Measurements from ENCODE around the gene INSR.

The INSR gene

GRCh38 chr19:7294558-7295212 is 471 bp upstream of the INSR start:
- peak; percentile 78 for DNase-seq

DNA sequence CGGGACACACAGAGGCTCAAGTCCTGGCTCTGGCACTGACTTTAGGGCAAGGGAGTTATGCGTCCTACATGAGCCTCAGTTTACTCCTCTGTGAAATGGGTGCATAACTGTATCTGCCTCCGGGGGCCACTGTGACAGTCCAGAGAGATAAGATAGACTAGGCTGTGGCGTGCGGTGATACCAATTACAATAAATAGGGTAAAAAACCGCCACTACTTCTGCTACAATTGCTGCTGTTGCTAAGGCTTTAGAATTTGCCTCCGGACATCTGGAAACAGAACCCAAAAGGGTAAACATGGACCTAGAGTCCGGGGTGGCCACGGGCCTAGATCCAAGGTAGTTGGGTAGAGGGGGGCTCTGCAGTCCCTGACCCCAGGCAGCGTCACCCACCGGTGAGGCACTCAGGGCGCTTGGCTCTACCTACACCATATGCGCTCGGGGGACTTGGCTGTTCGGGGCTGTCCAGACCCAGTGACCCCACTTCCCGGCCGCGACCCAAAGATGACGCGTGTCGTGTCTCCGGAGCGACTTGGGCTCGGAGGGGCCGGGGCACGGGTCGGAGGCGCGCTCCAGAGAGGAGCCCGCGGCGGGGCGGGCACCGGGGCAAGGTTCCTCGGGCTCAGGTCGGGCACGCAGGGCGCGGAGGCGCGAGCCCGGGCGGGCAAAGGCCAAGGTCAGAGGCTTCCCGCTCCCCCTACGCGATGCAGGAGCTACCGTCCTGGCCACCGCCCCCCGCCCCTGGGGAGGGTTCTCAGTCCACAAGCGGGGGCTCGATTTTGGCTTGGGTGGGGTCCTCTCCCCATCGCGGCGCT is 1.1 kb downstream of the INSR start:
- peak; percentile 53 for DNase-seq

GRCh38 chr19:7292352-7292949 is 1.8 kb downstream of the INSR start:
- no peak for DNase-seq

DNA sequence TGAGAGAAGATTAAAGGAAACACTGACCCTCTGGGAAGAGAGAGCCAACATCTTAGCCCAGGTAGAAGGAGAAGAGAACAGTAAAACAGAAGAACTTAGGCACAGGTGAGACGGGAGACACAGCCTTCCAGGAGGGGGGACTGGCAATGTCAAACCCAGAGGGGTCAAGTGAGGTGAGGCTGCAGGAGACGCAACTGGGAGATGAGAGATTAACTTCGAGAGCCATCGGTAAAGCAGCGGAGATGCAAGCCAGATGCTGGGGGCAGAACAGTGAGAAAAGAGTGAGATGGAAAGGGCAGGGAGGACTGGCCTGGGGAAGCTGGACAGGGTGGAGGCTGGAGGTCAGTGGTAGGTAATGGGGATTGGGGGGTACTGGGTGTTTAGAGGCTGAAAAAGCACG is 5.2 kb downstream of the INSR start:
- DNase-seq = no peak

DNA sequence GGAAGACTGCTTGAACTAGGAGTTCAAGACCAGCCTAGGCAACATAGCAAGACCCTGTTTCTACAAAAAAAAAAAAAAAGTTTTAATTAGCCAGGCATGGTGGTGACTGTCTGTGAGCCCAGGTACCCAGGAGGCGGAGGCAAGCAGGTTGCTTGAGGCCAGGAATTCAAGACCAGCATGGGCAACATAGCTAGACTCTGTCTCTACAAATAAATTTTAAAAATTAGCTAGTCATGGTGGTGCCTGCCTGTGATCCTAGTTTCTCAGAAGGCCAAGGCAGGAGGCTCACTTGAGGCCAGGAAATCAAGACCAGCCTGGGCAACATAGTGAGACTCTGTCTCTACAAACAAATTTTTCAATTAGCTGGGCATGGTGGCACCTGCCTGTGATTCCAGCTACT is 6.1 kb downstream of the INSR start:
- DNase-seq = no peak

DNA sequence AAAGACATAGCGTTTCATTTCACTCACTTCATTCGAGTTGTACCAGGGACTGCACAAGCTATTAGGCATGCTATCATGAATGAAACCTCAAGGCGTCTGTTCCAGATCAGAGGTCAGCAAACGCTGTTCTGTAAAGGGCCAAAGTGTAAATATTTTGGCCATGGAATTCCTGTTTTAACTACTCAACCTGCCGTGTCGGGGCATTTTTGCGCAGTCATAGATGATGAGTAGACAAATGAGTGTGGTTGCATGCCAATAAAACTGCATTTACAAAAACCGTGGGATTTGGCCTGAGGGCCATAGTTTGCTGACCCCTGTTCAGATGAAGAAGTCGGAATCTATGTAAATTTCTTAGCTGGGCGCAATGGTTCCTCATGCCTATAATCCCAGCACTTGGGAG is 6.5 kb downstream of the INSR start:
- no peak for DNase-seq

DNA sequence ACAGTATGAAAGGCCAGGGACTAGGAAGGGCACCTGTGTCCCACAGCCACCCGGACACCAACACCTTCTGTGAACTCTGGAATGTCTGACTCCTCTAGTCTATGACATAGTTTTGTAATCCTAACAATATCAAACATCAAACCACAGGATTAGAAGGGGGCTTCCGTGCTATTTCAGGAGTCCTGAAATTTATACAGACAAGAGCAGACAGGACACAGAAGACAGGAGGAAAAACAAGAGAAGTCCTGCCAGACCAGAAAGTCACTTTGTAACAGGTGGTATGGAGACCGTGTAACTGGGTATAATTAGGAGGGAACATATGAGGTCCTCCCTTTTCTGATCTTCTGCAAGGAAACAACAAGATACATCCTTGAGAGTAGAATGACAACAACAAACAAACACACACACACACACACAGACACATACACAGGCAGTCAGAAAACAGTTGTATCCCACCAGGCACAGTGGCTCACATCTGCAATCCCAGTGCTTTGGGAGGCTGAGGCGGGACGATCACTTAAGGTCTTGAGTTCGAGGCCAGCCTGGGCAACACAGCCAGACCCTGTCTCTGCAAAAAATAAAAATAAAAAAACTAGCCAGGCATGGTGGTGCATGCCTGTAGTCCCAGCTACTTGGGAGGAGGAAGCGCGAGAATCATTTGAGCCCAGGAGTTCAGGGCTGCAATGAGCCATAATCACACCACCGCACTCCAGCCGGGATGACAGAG is 13.1 kb downstream of the INSR start:
- DNase-seq = no peak

GRCh38 chr19:7272856-7273578 is 21.2 kb downstream of the INSR start:
- no peak for DNase-seq

- no peak for DNase-seq
Observed at GRCh38 chr19:7268705-7269098, 25.5 kb downstream of the INSR start.

GRCh38 chr19:7267792-7268704 is 26.2 kb downstream of the INSR start:
- DNase-seq = no peak

DNA sequence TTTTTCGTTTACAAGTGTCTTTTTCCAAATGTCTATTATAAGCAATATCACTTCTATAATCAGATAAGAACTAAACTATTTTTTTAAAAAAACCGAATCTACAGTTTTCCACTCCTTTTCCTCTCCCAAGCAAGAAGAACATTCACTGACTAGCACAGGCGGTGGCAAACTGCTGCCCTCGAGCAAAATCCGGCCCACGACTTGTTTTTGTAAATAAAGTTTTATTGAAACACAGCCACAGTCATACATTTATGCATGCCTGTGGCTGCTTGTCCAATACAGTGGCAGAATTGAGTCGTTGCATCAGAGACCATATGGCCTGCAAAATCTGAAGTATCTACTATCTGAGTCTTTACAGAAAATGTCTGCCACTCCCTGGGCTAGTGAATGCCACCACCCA is 27.4 kb downstream of the INSR start:
- no peak for DNase-seq

DNA sequence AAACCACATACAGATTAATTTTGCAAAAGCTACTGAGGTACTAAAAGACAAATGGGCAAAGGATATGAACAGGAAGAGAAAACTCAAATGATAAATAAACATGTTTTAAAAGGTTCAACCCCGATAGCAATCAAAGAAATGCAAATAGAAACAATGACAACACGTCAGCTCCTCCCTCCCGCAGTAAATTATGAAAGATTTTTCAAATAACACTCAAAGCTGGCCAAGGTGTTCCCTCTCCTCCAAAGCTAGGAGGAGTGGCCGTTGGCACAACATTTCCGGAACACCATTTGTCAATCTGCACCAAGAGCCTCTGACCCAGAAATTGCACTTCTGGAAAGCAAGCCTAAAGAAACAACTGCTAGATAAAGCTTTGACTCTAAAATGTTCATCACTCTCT is 28.3 kb downstream of the INSR start:
- no peak for DNase-seq

GRCh38 chr19:7264858-7265257 is 29.4 kb downstream of the INSR start:
- no peak for DNase-seq

GRCh38 chr19:7263521-7263920 is 30.7 kb downstream of the INSR start:
- no peak for DNase-seq

DNA sequence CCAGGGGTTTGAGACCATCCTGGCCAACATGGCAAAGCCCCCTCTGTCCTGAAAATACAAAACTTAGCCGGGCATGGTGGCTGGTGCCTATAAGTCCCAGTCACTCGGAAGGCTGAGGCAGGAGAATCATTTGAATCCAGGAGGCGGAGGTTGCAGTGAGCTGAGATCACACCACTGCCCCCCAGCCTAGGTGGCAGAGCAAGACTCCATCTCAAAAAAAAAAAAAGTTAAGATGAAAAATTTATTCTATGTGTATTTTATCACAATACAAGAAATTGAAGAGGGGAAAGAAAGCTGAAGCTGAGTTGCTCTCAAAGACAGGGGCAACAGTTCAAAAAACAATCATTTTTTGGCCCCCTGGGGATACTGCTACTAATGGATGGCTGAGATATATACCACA is 31.1 kb downstream of the INSR start:
- DNase-seq = no peak

DNA sequence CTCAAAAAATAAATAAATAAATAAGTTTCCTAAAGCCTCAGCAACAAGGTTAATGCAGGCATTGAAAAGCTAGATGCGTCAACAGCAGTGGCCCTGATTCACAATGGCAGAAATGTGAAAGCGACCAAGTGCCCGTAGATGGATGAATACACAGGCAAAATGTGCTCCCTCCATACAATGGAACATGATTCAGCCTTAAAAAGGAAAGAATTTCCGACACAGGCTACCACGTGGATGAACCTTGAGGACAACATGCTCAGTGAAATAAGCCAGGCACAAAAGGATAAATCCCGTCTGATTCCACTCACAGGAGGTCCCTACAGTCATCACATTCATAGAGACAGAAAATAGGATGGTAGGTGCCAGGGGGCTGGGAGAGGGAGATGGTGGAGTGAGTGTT is 31.7 kb downstream of the INSR start:
- DNase-seq = no peak

GRCh38 chr19:7260161-7260560 is 34.1 kb downstream of the INSR start:
- peak; percentile 58 for DNase-seq

DNA sequence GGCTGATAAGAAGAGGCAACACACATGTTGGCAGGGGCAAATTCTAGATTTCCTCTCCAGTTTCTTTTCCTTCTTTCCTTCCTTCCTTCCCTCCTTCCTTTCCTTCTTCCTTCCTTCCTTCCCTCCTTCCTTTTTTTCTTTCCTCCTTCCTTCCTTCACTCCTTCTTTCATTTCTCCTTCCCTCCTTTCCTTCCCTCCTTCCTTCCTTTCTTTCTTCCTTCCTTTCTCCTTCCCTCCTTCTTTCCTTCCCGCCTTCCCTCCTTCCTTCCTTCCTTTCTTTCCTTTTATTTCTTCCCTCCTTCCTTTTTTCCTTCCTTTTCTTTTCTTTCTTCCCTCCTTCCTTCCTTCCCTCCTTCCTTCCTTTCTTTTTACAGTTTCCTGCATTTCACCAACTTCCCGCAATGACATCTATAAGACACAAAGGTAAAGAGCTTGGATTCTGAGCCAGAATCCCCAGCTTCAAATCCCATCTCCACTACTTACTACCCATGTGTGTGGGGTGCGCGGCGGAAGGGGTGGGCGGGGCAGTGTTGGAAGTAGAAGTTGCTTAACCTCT is 35.3 kb downstream of the INSR start:
- no peak for DNase-seq

DNA sequence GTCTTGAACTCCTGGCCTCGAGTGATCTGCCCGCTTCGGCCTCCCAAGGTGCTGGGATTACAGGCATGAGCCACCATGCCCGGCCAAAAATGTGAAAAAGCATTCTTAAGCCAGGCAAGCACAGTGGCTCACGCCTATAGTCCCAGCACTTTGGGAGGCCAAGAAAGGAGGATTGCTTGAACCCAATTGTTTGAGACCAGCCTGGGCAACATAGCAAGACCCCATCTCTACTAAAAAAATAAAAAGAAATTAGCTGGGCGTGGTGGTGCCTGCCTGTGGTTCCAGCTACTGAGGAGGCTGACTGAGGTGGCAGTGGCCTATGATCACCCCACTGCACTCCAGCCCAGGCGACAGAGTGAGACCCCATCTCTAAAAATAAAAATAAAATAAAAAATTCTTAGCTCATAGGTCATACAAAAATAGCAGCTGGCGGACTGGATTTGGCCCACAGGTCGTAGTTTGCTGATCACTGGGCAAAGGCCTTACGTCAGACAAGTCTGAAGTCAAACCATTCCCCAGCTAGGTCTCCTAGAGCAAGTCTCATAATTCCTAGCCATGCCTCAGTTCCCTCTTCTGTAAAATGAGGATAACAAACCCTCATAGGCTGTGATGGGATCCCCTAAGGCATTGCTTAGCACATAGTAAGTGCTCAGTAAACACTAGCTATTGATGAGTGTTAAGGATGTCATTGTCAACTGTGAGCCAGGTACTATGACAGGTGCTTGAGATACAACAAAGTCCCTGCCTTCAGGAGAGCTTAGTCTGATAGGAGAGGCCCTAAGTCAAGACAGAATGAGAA is 36.0 kb downstream of the INSR start:
- no peak for DNase-seq
